Osteoblast (primary cell): ENCODE results near the gene BCL2. TPM values are rescaled to one million over a fixed set of nuclear protein-coding genes. Genes with fewer than 3 reads are reported as not detected.

Experiments
- DNase-seq: peaks from one replicate; pipeline ENCODE4 v3.0.0; 2011; ENCODE audit warnings: low spot score, mixed read lengths; ENCODE audit not compliant: insufficient read length; ENCODE audit errors: missing footprints
- H2AFZ ChIP-seq: 2 replicates; pipeline ENCODE4 v1.6.0; 2011; ENCODE audit warnings: mild to moderate bottlenecking, low read length
- H3K27ac ChIP-seq: 2 replicates; pipeline ENCODE4 v1.5.1; 2011; ENCODE audit warnings: mild to moderate bottlenecking, low read depth, low read length, moderate library complexity
- H3K27me3 ChIP-seq: 2 replicates; pipeline ENCODE4 v1.6.0; 2012; ENCODE audit warnings: mild to moderate bottlenecking, control low read depth, inconsistent platforms, low read length, moderate library complexity; ENCODE audit not compliant: insufficient read depth
- H3K36me3 ChIP-seq: 2 replicates; pipeline ENCODE4 v1.5.1; 2011; ENCODE audit warnings: mild to moderate bottlenecking, low read length, control low read depth, moderate library complexity; ENCODE audit not compliant: insufficient read depth
- H3K4me1 ChIP-seq: 2 replicates; pipeline ENCODE4 v1.5.1; 2011; ENCODE audit warnings: mild to moderate bottlenecking, low read length, control low read depth, moderate library complexity; ENCODE audit not compliant: insufficient read depth
- H3K4me2 ChIP-seq: 2 replicates; pipeline ENCODE4 v1.6.0; 2011; ENCODE audit warnings: mild to moderate bottlenecking, low read length; ENCODE audit not compliant: insufficient read depth
- H3K4me3 ChIP-seq: fragments of 200-600 bp; sonication (generic); 3 replicates; pipeline ENCODE4 v1.5.1; 2012; ENCODE audit warnings: mild to moderate bottlenecking, low read length, inconsistent platforms; ENCODE audit not compliant: insufficient read depth
- H3K79me2 ChIP-seq: 2 replicates; pipeline ENCODE4 v1.6.0; 2012; ENCODE audit warnings: mild to moderate bottlenecking, low read length, control low read depth, inconsistent platforms; ENCODE audit not compliant: insufficient read depth
- H3K9me3 ChIP-seq: 2 replicates; pipeline ENCODE4 v1.5.1; 2011; ENCODE audit warnings: low read depth, low read length, control low read depth
- H4K20me1 ChIP-seq: 2 replicates; pipeline ENCODE4 v1.6.0; 2012; ENCODE audit warnings: mild to moderate bottlenecking, low read length, control low read depth; ENCODE audit not compliant: insufficient read depth
- CTCF ChIP-seq: IDR thresholded peaks from 2 replicates; pipeline ENCODE4 v1.5.1; 2011; ENCODE audit warnings: mild to moderate bottlenecking, low read depth, low read length, moderate library complexity; ENCODE audit errors: extremely low read depth
- total RNA-seq: library from RNA; depleted of rRNA; stranded (reverse); fragments of >200 nt; gene quantifications from 2 replicates; pipeline ENCODE4 v1.2.3, GENCODE V29; 2012

The BCL2 gene
- total RNA-seq, 1 donor: 11.9 TPM

- Histone ChIP-seq H3K4me1 (no peaks in the 10 kb centered on the region), H3K36me3 (no peaks in the 10 kb centered on the region), H3K79me2 (no peaks in the 10 kb centered on the region), H3K4me3 (no peak overlapping the region), H3K9me3 (no peaks in the 10 kb centered on the region), H3K4me2 (no peak overlapping the region), H3K27ac (no peak overlapping the region), H2AFZ (no peak overlapping the region), H3K27me3 (no peaks in the 10 kb centered on the region), H4K20me1 (no peaks in the 10 kb centered on the region)
- TF ChIP-seq CTCF: no peak
- DNase-seq: no peak
These were observed 119.8 kb downstream of the BCL2 start for GRCh38 chr18:63199743-63200241.

- Histone ChIP-seq H3K79me2 (no peaks in the 10 kb centered on the region), H3K9me3 (no peaks in the 10 kb centered on the region), H3K4me3 (no peak overlapping the region), H3K27me3 (no peaks in the 10 kb centered on the region), H3K4me2 (no peak overlapping the region), H4K20me1 (no peaks in the 10 kb centered on the region), H3K4me1 (no peaks in the 10 kb centered on the region), H3K27ac (no peak overlapping the region), H3K36me3 (no peaks in the 10 kb centered on the region), H2AFZ (no peak overlapping the region)
- no peak for TF ChIP-seq CTCF
- no peak for DNase-seq
These were observed 120.5 kb downstream of the BCL2 start for GRCh38 chr18:63198868-63199742.

GRCh38 chr18:63198098-63198760, 121.3 kb downstream of the BCL2 start:
- Histone ChIP-seq H3K9me3 (no peaks in the 10 kb centered on the region), H3K4me3 (no peak overlapping the region), H3K79me2 (no peaks in the 10 kb centered on the region), H3K27me3 (no peaks in the 10 kb centered on the region), H3K4me1 (no peaks in the 10 kb centered on the region), H3K36me3 (no peaks in the 10 kb centered on the region), H4K20me1 (no peaks in the 10 kb centered on the region), H2AFZ (no peak overlapping the region), H3K27ac (no peak overlapping the region), H3K4me2 (no peak overlapping the region)
- DNase-seq: no peak
- no peak for TF ChIP-seq CTCF
